HG02870 (cell line): ENCODE measurements around the gene CALN1.

Source experiments
- ATAC-seq: cut with Tn5 transposase; IDR thresholded peaks from one replicate; pipeline ENCODE4 v1.9.1; 2021; ENCODE audit warnings: mild to moderate bottlenecking, moderate library complexity; ENCODE audit not compliant: unreplicated experiment

Gene CALN1

GRCh38 chr7:72326811-72327210 is 85.3 kb downstream of the CALN1 start:
- no peak for ATAC-seq

GRCh38 chr7:72326365-72326764 is 85.8 kb downstream of the CALN1 start:
- ATAC-seq = no peak

DNA sequence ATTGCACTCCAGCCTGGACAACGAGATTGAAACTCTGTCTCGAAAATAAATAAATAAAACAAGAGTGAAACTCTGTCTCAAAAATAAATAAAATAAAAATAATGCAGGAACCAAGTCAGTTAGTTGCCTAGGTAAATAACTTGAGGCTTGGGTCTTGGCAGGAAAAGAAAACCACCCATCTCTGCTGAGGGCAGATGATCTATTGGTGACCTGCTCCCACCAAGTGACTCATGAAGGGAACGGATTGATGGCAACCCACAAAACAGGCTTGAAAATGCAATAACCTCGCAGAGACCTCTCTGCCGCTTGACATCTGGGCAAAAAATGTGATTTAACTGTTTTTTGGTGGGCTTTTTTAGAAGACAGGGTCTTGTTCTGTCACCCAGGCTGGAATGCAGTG is 86.6 kb downstream of the CALN1 start:
- no peak for ATAC-seq

- ATAC-seq = no peak
These were observed 90.5 kb downstream of the CALN1 start for GRCh38 chr7:72321637-72322036.

- ATAC-seq = no peak
These were observed 91.1 kb downstream of the CALN1 start for GRCh38 chr7:72321081-72321480.

DNA sequence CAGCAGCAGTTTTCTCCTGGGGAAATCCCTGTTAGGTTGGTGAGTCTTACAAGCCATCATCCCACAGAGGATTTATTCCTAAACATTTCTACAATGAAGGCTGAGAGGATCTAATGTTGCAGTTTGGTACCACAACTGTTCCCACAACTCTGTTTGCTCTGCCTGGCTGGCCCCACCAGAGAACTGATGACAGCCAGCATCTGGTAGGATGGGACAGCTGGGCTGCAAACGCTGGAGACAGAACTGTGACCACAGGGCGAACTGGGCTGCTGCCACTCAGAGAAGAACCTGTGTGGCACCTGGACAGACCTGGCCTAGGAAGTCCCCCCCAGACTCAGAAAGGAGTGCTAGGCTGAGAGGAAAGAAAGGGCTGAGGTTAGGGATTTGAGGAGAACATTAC is 94.8 kb downstream of the CALN1 start:
- ATAC-seq = no peak

- no peak for ATAC-seq
These were observed 96.0 kb downstream of the CALN1 start for GRCh38 chr7:72316148-72316547.

DNA sequence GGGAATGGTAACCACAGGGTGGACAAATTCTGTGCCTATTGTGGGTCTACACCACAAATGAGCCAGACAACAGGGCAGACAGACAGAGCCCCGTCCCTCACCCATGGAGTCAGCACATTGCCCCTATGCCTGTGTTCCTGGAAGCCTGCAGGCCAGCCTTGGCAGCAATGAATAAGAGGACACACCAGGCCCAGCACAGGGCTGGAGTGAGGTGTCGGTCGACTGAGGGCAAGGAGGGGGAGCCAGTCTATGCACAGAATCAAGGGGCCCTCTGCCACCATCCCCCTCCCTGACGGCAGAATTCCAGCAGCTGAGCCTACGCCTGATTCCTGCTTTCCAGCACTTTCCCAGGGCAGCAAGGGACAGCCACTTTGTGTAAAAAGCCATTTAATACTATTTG is 98.2 kb downstream of the CALN1 start:
- ATAC-seq = no peak

DNA sequence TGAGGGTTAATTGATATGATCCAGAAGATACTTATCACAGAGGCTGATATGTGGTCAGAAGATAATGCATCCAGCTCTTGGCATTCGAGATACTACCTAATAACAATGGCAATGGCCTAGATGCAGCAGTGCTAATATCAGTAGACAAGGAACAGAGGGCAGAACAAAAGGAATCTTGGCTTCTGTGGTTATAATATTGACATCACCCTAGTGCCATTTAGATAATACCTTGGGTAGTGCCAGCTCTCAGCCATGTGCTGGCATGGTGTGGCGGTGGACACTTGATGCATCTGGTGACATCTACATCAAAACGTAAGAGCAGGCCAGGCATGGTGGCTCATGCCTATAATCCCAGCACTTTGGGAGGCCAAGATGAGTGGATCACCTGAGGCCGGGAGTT is 101.8 kb downstream of the CALN1 start:
- no peak for ATAC-seq

GRCh38 chr7:72309476-72309875 is 102.7 kb downstream of the CALN1 start:
- no peak for ATAC-seq

- ATAC-seq = no peak
These were observed 103.2 kb downstream of the CALN1 start for GRCh38 chr7:72308986-72309385.

DNA sequence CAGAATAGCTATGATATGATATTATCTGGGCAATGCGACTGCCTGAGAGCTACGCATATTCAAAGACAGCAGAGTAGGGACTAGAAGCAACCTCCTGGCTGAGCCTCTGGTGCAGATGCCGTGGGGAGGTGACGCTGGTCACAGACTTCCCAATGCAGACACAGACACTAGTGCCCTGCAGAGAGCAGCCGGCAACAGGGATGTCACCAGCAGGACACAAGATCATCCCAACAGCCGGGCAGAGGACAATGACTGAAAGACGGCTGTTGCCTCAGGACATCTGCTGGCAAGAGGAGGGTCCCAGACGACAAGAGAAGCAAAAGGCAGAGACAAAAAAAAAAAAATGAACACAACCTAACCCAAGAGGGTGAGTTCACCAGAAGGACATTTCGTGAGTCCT is 104.6 kb downstream of the CALN1 start:
- ATAC-seq = no peak

DNA sequence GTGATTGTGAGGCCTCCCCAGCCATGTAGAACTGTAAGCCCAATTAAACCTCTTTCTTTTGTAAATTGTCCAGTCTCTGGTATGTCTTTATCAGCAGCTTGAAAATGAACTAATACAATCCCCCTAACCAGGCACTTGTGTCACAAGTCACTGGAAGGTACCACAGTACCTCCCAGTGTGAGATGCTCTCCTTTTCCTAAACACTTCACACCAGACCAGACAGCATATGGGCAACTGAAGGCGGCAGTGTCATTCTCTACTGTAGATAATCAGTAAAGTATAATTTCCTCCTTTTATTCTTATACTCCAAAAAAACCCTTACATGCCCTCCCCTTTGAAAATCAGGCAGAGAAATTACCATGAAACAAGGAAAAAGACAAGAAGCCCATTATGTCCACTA is 113.2 kb downstream of the CALN1 start:
- no peak for ATAC-seq

GRCh38 chr7:72298091-72298490 is 114.0 kb downstream of the CALN1 start:
- ATAC-seq = no peak

GRCh38 chr7:72297636-72298035 is 114.5 kb downstream of the CALN1 start:
- no peak for ATAC-seq

DNA sequence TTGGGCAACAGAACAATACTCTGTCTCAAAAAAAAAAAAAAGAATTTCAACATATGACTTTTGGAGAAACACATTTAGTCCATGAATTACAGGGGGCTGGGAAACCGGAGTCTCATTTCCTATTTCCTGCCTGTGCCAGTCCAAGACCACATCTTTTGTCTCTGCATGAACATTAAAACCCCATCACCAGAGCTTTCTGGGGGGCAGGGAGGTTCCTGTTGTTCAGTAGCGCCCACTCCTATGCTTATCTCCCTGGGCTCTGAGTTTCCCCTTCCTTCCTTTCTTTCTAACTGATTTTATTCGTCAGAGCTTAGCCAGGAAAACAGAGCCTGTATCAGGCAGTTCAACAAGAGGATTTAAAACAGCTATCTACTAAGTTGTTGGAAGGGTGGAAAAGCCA is 119.3 kb downstream of the CALN1 start:
- ATAC-seq = no peak

DNA sequence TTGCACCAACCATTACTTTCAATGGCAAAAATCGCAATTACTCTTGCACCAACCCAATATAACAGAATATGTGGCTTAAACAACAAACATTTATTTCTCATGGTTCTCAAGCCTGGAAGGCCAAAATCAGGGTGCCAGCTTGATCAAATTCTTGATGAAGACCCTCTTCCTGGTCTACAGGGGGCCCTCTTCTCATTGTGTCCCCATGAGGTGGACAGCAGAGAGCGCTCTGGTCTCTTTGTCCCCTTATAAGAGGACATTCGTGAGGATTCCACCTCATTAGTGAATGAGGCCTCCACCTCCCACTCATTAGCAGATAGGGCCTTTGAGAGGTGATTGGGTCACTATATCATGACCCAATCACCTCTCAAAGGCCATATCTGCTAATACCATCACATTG is 120.0 kb downstream of the CALN1 start:
- ATAC-seq = no peak

DNA sequence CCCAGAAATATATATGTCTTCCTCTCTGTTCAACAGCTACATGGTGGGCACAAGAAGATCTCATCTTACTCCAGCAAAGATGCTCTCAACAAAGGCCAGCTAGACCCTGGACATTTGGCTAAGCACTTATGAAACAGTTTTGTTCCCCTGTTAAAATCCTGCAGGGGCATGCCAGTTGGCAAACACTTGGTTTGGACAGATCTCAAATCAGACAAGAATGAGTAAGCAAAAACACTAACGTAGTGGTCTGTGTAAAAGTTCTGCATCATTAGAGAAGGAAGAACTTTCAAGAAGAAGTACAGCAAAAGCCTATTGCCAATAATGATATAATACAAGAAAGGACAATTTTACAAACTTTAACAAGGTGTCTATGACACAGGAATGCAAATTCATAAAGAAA is 125.6 kb downstream of the CALN1 start:
- no peak for ATAC-seq

- ATAC-seq = no peak
These were observed 128.8 kb downstream of the CALN1 start for GRCh38 chr7:72283309-72283708.

- no peak for ATAC-seq
These were observed 130.8 kb downstream of the CALN1 start for GRCh38 chr7:72281308-72281707.

DNA sequence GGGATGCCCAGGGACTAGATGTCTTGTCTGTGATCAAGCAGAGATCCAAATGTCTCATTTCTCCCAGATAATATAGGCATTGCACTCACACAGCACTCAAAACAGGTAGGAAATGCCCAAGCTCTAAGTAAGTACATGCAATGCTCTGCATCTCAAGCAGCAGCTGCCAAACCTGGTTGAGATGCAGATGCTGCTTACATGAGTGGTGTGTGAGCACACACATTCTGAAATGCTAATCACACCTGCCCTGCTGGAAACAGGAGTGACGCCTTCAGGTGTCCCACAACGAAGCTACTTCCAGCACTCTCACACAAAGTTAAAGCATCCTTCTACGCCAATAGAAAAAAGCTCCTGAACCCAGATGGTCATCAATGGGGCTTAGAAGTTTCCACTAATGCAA is 132.9 kb downstream of the CALN1 start:
- ATAC-seq = no peak

- no peak for ATAC-seq
These were observed 133.6 kb downstream of the CALN1 start for GRCh38 chr7:72278550-72278949.

DNA sequence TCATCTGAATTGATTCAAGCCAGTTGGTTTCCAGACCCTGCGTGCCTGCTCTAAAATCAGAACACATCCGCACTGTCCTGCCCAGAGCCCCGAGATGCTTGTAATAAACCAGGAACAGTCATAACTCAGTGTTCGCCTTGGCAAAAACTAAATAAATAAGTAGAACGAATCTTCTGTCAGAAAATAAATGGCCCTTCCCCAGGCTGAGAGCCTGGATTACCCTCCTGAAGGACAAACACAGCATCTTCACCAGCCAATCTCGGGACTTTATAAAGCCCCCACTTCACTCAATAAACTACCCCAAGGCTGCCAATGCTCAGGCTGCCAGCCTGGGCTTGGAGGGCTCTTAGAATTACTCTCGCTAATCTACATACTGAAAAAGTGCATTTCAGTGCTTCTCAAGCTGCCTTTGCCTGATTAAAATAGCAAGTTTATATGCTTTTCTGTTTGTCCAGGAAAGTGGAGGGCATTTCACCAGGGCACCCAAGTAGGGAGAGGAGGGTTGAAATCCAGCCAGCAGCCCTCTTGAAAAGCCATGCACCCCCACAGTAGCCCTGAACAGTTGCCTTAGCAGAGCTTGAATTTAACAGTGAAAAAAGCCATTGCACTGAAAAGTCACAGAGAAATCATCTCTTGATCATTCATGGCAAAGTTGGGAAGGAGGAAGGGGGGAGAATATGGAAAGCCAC is 136.6 kb downstream of the CALN1 start:
- ATAC-seq = no peak
